ENCODE data around the gene WDFY4. TPM values are rescaled to one million over a fixed set of nuclear protein-coding genes. Genes with fewer than 3 reads are reported as not detected.

WDFY4 gene
- total RNA-seq, 1 experiment from 2014 or later = not detected

DNA sequence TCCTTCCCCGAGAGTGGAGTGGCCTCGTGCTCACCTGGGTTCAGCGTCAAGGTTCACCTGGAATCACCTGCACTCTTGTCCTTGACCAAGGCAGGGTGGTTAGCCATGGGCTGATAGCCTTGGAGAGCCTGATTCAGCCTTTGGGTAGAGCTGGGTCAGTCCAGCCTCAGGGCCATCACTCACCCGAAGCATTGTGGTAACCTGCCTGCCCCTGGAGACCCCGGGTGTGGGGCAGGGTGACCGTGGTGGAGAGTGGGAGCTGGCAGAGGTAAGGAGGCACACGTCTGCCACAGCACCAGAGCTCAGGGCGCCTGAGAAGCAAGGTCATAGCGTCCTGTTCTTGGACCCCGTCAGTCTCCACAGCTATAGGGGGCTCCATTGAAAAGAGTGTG is 27.8 kb upstream of the WDFY4 start:
- Histone ChIP-seq H2AFZ (peak overlapping the region; percentile 78), H3K79me2 (ENCODE audit: low read depth) (no peaks in the 10 kb centered on the region), H3F3A (ENCODE audit: insufficient read depth, low read depth) (no peaks in the 10 kb centered on the region), H3K4me2 (peak overlapping the region; percentile 95), H3K27me3 (ENCODE audit: insufficient read depth, low read depth) (no peaks in the 10 kb centered on the region), H3K4me1 (replicated peaks; ENCODE audit: insufficient read depth) (peaks cover 12% of the 10 kb centered on the region; the same call in 1 of the 2 replicates), H3K9me2 (ENCODE audit: insufficient read depth) (no peaks in the 10 kb centered on the region), H3K4me3 (peak overlapping the region; percentile 66; the same call in 1 of the 2 replicates), H3K27ac (no peak overlapping the region), H3K36me3 (ENCODE audit: low read depth) (no peaks in the 10 kb centered on the region), H4K20me1 (ENCODE audit: insufficient read depth) (no peaks in the 10 kb centered on the region), H3K9me3 (ENCODE audit: insufficient read depth, low read depth) (no peaks in the 10 kb centered on the region)
- ChIA-PET POLR2A (ENCODE audit: unreplicated experiment) (no interaction called here), CTCF (interaction anchor here (0.7 to 2.5 kb wide), 12 partner anchors 10 to 896 kb away, joined by 3 to 33 read pairs (median 4); no protein-coding TSS in a partner anchor)
- no peak for DNase-seq
- intact Hi-C loops (cut with micrococcal nuclease; ENCODE audit: unreplicated experiment) = loop anchor here (1.0 to 5.0 kb wide), 6 partner anchors 105 to 935 kb away; partner anchors contain the start of gene MAPK8
- TF ChIP-seq, protein P1, sequence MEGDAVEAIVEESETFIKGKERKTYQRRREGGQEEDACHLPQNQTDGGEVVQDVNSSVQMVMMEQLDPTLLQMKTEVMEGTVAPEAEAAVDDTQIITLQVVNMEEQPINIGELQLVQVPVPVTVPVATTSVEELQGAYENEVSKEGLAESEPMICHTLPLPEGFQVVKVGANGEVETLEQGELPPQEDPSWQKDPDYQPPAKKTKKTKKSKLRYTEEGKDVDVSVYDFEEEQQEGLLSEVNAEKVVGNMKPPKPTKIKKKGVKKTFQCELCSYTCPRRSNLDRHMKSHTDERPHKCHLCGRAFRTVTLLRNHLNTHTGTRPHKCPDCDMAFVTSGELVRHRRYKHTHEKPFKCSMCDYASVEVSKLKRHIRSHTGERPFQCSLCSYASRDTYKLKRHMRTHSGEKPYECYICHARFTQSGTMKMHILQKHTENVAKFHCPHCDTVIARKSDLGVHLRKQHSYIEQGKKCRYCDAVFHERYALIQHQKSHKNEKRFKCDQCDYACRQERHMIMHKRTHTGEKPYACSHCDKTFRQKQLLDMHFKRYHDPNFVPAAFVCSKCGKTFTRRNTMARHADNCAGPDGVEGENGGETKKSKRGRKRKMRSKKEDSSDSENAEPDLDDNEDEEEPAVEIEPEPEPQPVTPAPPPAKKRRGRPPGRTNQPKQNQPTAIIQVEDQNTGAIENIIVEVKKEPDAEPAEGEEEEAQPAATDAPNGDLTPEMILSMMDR (conservative IDR thresholded peaks at IDR 0.05) = no peak
- TF ChIP-seq EZH2 (IDR thresholded peaks at IDR 0.05; ENCODE audit: low read depth) = no peak
- no TSS peak for BruUV-seq (replicated peaks)

DNA sequence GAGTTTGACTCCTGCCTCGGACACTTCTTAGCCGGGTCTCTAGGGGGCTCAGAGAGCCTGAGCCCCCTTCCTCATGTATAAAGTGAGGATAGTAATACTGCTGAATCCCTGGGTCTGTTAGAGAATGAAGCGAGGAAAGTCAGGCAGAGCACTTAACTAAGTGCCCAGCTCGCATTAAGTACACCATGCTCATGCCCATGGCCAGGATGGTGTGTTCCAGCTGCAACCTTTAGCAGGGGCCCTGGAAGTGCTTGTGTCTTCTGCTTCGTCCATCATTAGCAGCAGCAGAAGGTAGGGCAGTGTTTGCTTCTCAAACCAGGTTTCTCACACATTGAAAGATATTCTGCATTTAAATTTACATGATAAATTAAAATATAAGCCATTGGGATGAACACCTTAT is 27.3 kb upstream of the WDFY4 start:
- Histone ChIP-seq H3K4me3 (no peak overlapping the region), H3F3A (ENCODE audit: insufficient read depth, low read depth) (no peaks in the 10 kb centered on the region), H3K36me3 (ENCODE audit: low read depth) (no peaks in the 10 kb centered on the region), H3K4me2 (no peak overlapping the region), H3K9me3 (ENCODE audit: insufficient read depth, low read depth) (no peaks in the 10 kb centered on the region), H3K9me2 (ENCODE audit: insufficient read depth) (no peaks in the 10 kb centered on the region), H3K4me1 (replicated peaks; ENCODE audit: insufficient read depth) (peaks cover 12% of the 10 kb centered on the region; the same call in 1 of the 2 replicates), H3K79me2 (ENCODE audit: low read depth) (no peaks in the 10 kb centered on the region), H2AFZ (no peak overlapping the region), H3K27ac (no peak overlapping the region), H4K20me1 (ENCODE audit: insufficient read depth) (no peaks in the 10 kb centered on the region), H3K27me3 (ENCODE audit: insufficient read depth, low read depth) (no peaks in the 10 kb centered on the region)
- intact Hi-C loops (cut with micrococcal nuclease; ENCODE audit: unreplicated experiment) = loop anchor here (2.0 to 5.0 kb wide), 3 partner anchors 351 to 935 kb away; partner anchors contain the start of gene MAPK8
- TF ChIP-seq, protein P1 (conservative IDR thresholded peaks at IDR 0.05) = no peak
- TF ChIP-seq EZH2 (IDR thresholded peaks at IDR 0.05; ENCODE audit: low read depth) = no peak
- no peak for DNase-seq
- BruUV-seq (replicated peaks) = no TSS peak
- ChIA-PET POLR2A (ENCODE audit: unreplicated experiment) (no interaction called here), CTCF (interaction anchor here (1.6 kb wide), 2 partner anchors 50 to 294 kb away, joined by 4 to 7 read pairs; no protein-coding TSS in a partner anchor)

- Histone ChIP-seq H4K20me1 (ENCODE audit: insufficient read depth) (no peaks in the 10 kb centered on the region), H3K9me2 (ENCODE audit: insufficient read depth) (no peaks in the 10 kb centered on the region), H2AFZ (no peak overlapping the region), H3K79me2 (ENCODE audit: low read depth) (no peaks in the 10 kb centered on the region), H3F3A (ENCODE audit: insufficient read depth, low read depth) (no peaks in the 10 kb centered on the region), H3K27ac (no peak overlapping the region), H3K36me3 (ENCODE audit: low read depth) (no peaks in the 10 kb centered on the region), H3K9me3 (ENCODE audit: insufficient read depth, low read depth) (no peaks in the 10 kb centered on the region), H3K4me3 (no peak overlapping the region), H3K4me1 (replicated peaks; ENCODE audit: insufficient read depth) (peaks cover 12% of the 10 kb centered on the region; the same call in 1 of the 2 replicates), H3K4me2 (no peak overlapping the region), H3K27me3 (ENCODE audit: insufficient read depth, low read depth) (no peaks in the 10 kb centered on the region)
- ChIA-PET CTCF (interaction anchor here (0.7 to 1.6 kb wide), 4 partner anchors 51 to 1370 kb away, joined by 3 to 7 read pairs (median 4); no protein-coding TSS in a partner anchor), POLR2A (ENCODE audit: unreplicated experiment) (interaction anchor here (0.6 to 0.7 kb wide), 3 partner anchors 55 to 742 kb away, joined by 3 to 5 read pairs (median 5); no protein-coding TSS in a partner anchor)
- BruUV-seq (replicated peaks) = no TSS peak
- intact Hi-C loops (cut with micrococcal nuclease; ENCODE audit: unreplicated experiment) = loop anchor here (2.0 to 5.0 kb wide), 4 partner anchors 441 to 934 kb away; no protein-coding TSS in a partner anchor
- TF ChIP-seq, protein P1 (conservative IDR thresholded peaks at IDR 0.05) = peak; percentile 95
- TF ChIP-seq EZH2 (IDR thresholded peaks at IDR 0.05; ENCODE audit: low read depth) = no peak
- peak; percentile 45 to 75 for DNase-seq
Measured at GRCh38 chr10:48658243-48658974, 26.3 kb upstream of the WDFY4 start.

Data from PC-9 (cell line).